ENCODE data around the gene ZNF569.

DNA sequence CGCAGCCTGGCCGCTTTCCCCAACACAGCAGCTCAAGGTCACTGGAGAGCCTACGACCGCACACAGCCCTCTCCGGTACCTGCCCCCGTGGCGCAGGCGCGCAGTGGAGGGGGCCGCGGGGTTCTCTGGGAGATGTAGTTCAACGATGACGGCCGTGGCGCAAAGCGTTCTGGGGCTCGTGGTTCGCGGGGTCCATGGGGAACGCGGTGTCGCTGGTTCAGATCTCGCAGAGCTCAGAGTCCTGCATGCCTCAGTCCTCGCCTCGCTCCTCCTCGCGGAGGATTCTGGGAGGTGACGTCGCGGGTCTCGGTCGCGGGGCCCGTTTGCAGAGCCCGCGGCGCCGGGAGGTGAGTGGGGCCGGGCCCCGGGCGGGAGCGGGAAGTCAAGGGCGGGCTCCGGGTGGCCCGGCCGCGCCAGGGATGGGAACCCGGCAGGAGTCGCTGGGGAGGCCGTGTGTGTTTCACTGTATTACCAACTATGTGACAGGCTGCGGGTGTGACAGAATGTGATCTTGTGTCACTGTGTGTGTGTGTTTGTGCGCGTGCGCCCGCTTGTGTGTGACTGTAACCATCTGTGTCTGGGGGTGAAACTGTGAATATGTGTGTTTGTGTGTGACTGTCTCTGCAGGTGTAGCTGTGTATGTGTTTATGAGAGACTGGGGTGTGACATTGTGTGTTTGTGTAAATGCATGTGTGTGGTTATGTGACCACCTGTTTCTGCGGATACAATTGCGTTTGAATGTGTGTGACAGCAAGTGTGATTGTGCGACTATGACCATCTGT is 96.2 kb downstream of the ZNF569 start, which contains the start of gene ZNF527:
- TF ChIP-seq EZH2 (IDR thresholded peaks at IDR 0.05; ENCODE audit: borderline replicate concordance, insufficient read depth, low read length, poor library complexity, severe bottlenecking) (no peak), EP300 (conservative IDR thresholded peaks at IDR 0.05; ENCODE audit: poor library complexity, severe bottlenecking) (peak; percentile 34)
- TF ChIP-seq, protein P1, sequence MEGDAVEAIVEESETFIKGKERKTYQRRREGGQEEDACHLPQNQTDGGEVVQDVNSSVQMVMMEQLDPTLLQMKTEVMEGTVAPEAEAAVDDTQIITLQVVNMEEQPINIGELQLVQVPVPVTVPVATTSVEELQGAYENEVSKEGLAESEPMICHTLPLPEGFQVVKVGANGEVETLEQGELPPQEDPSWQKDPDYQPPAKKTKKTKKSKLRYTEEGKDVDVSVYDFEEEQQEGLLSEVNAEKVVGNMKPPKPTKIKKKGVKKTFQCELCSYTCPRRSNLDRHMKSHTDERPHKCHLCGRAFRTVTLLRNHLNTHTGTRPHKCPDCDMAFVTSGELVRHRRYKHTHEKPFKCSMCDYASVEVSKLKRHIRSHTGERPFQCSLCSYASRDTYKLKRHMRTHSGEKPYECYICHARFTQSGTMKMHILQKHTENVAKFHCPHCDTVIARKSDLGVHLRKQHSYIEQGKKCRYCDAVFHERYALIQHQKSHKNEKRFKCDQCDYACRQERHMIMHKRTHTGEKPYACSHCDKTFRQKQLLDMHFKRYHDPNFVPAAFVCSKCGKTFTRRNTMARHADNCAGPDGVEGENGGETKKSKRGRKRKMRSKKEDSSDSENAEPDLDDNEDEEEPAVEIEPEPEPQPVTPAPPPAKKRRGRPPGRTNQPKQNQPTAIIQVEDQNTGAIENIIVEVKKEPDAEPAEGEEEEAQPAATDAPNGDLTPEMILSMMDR (IDR thresholded peaks at IDR 0.05; ENCODE audit: poor library complexity, severe bottlenecking) = peak; percentile 36
- TF ChIP-seq, protein P2, sequence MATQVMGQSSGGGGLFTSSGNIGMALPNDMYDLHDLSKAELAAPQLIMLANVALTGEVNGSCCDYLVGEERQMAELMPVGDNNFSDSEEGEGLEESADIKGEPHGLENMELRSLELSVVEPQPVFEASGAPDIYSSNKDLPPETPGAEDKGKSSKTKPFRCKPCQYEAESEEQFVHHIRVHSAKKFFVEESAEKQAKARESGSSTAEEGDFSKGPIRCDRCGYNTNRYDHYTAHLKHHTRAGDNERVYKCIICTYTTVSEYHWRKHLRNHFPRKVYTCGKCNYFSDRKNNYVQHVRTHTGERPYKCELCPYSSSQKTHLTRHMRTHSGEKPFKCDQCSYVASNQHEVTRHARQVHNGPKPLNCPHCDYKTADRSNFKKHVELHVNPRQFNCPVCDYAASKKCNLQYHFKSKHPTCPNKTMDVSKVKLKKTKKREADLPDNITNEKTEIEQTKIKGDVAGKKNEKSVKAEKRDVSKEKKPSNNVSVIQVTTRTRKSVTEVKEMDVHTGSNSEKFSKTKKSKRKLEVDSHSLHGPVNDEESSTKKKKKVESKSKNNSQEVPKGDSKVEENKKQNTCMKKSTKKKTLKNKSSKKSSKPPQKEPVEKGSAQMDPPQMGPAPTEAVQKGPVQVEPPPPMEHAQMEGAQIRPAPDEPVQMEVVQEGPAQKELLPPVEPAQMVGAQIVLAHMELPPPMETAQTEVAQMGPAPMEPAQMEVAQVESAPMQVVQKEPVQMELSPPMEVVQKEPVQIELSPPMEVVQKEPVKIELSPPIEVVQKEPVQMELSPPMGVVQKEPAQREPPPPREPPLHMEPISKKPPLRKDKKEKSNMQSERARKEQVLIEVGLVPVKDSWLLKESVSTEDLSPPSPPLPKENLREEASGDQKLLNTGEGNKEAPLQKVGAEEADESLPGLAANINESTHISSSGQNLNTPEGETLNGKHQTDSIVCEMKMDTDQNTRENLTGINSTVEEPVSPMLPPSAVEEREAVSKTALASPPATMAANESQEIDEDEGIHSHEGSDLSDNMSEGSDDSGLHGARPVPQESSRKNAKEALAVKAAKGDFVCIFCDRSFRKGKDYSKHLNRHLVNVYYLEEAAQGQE (IDR thresholded peaks at IDR 0.05; ENCODE audit: borderline replicate concordance) = peak; percentile 84
